Panc1 (cell line): ENCODE results near the gene RRBP1.

Experiments
- CTCF ChIP-seq: fragments of 450-650 bp; IDR thresholded peaks from 2 replicates; pipeline ENCODE4 v1.5.1; 2017; ENCODE audit warnings: mild to moderate bottlenecking
- POLR2AphosphoS5 ChIP-seq: IDR thresholded peaks from 2 replicates; pipeline ENCODE4 v1.6.1; 2012; ENCODE audit warnings: mild to moderate bottlenecking, low read depth, low read length, moderate library complexity
- REST ChIP-seq, 2 experiments: IDR thresholded peaks; 2 replicates each; pipeline ENCODE4 v1.6.1; 2011 to 2012; ENCODE audit warnings: low read depth in 2 of 2, control low read depth in 1 of 2, low read length in 1 of 2, mild to moderate bottlenecking in 1 of 2, moderate library complexity in 1 of 2; ENCODE audit not compliant: insufficient read depth in 1 of 2
- TCF7L2 ChIP-seq: IDR thresholded peaks from 2 replicates; pipeline ENCODE4 v1.6.1; 2011; ENCODE audit warnings: mild to moderate bottlenecking, low read depth, low read length, inconsistent platforms

GRCh38 chr20:17579369-17580039 is 102.5 kb downstream of the RRBP1 start:
- no peak for TF ChIP-seq CTCF
- TF ChIP-seq POLR2AphosphoS5, result no peak
- no peak for TF ChIP-seq TCF7L2
- TF ChIP-seq REST (IDR thresholded peaks at IDR 0.05; ENCODE audit: insufficient read depth in 1 of 2, low read depth in 2 of 2, low read length in 1 of 2), result no peak
